MM.1S (cell line): ENCODE measurements around the gene PZP.

Source experiments
- DNase-seq: peaks from one replicate; pipeline ENCODE4 v3.0.0-alpha.2; 2015
- H2AFZ ChIP-seq: fragments of 300-600 bp; sonication (generic); 2 replicates; pipeline ENCODE4 v1.6.0; 2016; ENCODE audit warnings: antibody characterized with exemption, low read length
- H3F3A ChIP-seq: fragments of 300-600 bp; sonication (generic); 2 replicates; pipeline ENCODE4 v1.6.1; 2016; ENCODE audit warnings: mild to moderate bottlenecking, antibody characterized with exemption, low read length, moderate library complexity, mixed read lengths; ENCODE audit not compliant: insufficient read depth
- H3K27ac ChIP-seq: fragments of 300-600 bp; sonication (generic); 2 replicates; pipeline ENCODE4 v1.5.1; 2016; ENCODE audit warnings: mild to moderate bottlenecking, low read length
- H3K27me3 ChIP-seq: fragments of 300-600 bp; sonication (generic); replicated peaks from 2 replicates; pipeline ENCODE4 v1.6.0; 2016; ENCODE audit warnings: low read length; ENCODE audit not compliant: insufficient read depth
- H3K36me3 ChIP-seq: fragments of 300-600 bp; sonication (generic); replicated peaks from 2 replicates; pipeline ENCODE4 v1.6.1; 2016; ENCODE audit warnings: mild to moderate bottlenecking, low read length, mixed read lengths; ENCODE audit not compliant: insufficient read depth
- H3K4me1 ChIP-seq: fragments of 300-600 bp; sonication (generic); 2 replicates; pipeline ENCODE4 v1.6.1; 2016; ENCODE audit warnings: low read length, mixed read lengths
- H3K4me2 ChIP-seq: fragments of 300-600 bp; sonication (generic); 2 replicates; pipeline ENCODE4 v1.6.0; 2016; ENCODE audit warnings: low read depth, low read length
- H3K4me3 ChIP-seq: fragments of 300-600 bp; sonication (generic); 2 replicates; pipeline ENCODE4 v1.5.1; 2016; ENCODE audit warnings: low read length, mixed read lengths
- H3K79me2 ChIP-seq: fragments of 300-600 bp; sonication (generic); 2 replicates; pipeline ENCODE4 v1.6.1; 2016; ENCODE audit warnings: mixed run types, low read length, mixed read lengths
- H3K9ac ChIP-seq: fragments of 300-600 bp; sonication (generic); 2 replicates; pipeline ENCODE4 v1.6.1; 2016; ENCODE audit warnings: low read length, mixed read lengths
- H3K9me2 ChIP-seq: fragments of 300-600 bp; sonication (generic); replicated peaks from 2 replicates; pipeline ENCODE4 v1.6.1; 2016; ENCODE audit warnings: mild to moderate bottlenecking, low read length, mixed read lengths; ENCODE audit not compliant: insufficient read depth
- H3K9me3 ChIP-seq: fragments of 300-600 bp; sonication (generic); replicated peaks from 2 replicates; pipeline ENCODE4 v1.6.1; 2016; ENCODE audit warnings: mild to moderate bottlenecking, low read length, mixed read lengths; ENCODE audit not compliant: insufficient read depth
- H4K20me1 ChIP-seq: fragments of 300-600 bp; sonication (generic); 2 replicates; pipeline ENCODE4 v1.6.1; 2016; ENCODE audit warnings: mild to moderate bottlenecking, low read length, moderate library complexity, mixed read lengths; ENCODE audit not compliant: insufficient read depth
- EZH2 ChIP-seq: fragments of 300-600 bp; sonication (generic); optimal IDR thresholded peaks from 2 replicates; pipeline ENCODE3; 2017; ENCODE audit warnings: low read depth, mild to moderate bottlenecking, antibody characterized with exemption, low read length, mixed read lengths
- EZH2phosphoT487 ChIP-seq: fragments of 300-600 bp; sonication (generic); IDR thresholded peaks from 2 replicates; pipeline ENCODE4 v1.6.1; 2018; ENCODE audit warnings: antibody characterized with exemption, low read length
- TF ChIP-seq, protein P1 (sequence below): fragments of 300-600 bp; sonication (generic); IDR thresholded peaks from 2 replicates; pipeline ENCODE4 v1.5.1; 2016; ENCODE audit warnings: antibody characterized with exemption, low read length, mixed read lengths

PZP gene

DNA sequence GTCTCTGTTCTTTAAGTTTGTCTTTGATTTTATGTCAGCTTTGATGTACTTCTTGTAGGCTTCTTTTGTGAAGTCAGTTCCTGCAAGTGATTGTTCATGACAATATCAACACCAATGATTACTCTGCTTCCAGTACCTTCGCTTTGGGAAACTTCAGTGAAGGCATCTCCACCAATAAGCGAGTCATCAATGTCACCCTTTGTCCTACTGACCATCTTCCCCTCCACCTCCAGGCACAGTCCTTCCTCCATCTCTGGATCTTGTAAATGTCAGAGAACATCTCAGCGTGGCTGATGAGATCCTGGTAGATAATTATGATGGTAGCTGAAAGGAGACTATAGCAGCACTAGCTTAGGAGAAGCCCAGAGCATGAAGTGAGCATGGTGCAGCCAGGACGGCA, 52.1 kb downstream of the PZP start:
- no peaks in the 10 kb centered on the region for H3F3A ChIP-seq
- no peaks in the 10 kb centered on the region for H3K36me3 ChIP-seq
- no peak overlapping the region for H2AFZ ChIP-seq
- H3K9me3 ChIP-seq: no peaks in the 10 kb centered on the region
- no peaks in the 10 kb centered on the region for H3K79me2 ChIP-seq
- no peak for DNase-seq
- no peaks in the 10 kb centered on the region for H3K27me3 ChIP-seq
- no peaks in the 10 kb centered on the region for H3K4me1 ChIP-seq
- no peak overlapping the region for H3K27ac ChIP-seq
- no peak for TF ChIP-seq EZH2
- TF ChIP-seq, protein P1, sequence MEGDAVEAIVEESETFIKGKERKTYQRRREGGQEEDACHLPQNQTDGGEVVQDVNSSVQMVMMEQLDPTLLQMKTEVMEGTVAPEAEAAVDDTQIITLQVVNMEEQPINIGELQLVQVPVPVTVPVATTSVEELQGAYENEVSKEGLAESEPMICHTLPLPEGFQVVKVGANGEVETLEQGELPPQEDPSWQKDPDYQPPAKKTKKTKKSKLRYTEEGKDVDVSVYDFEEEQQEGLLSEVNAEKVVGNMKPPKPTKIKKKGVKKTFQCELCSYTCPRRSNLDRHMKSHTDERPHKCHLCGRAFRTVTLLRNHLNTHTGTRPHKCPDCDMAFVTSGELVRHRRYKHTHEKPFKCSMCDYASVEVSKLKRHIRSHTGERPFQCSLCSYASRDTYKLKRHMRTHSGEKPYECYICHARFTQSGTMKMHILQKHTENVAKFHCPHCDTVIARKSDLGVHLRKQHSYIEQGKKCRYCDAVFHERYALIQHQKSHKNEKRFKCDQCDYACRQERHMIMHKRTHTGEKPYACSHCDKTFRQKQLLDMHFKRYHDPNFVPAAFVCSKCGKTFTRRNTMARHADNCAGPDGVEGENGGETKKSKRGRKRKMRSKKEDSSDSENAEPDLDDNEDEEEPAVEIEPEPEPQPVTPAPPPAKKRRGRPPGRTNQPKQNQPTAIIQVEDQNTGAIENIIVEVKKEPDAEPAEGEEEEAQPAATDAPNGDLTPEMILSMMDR: no peak
- no peak for TF ChIP-seq EZH2phosphoT487
- H3K4me2 ChIP-seq: no peak overlapping the region
- H3K4me3 ChIP-seq: no peak overlapping the region
- H4K20me1 ChIP-seq: no peaks in the 10 kb centered on the region
- no peaks in the 10 kb centered on the region for H3K9me2 ChIP-seq
- H3K9ac ChIP-seq: no peak overlapping the region

- Histone ChIP-seq H3K9me3 (no peaks in the 10 kb centered on the region), H3K36me3 (no peaks in the 10 kb centered on the region), H4K20me1 (no peaks in the 10 kb centered on the region), H3K4me1 (0 out of 2 replicates have a peak, but pooled peaks cover 10% of the 10 kb centered on the region), H3K27me3 (no peaks in the 10 kb centered on the region), H3K4me3 (no peak overlapping the region), H3K79me2 (no peaks in the 10 kb centered on the region), H3K9ac (no peak overlapping the region), H3K9me2 (no peaks in the 10 kb centered on the region), H3K4me2 (no peak overlapping the region), H2AFZ (no peak overlapping the region), H3K27ac (no peak overlapping the region), H3F3A (no peaks in the 10 kb centered on the region)
- no peak for DNase-seq
- TF ChIP-seq, protein P1: peak; percentile 18; the same call in 1 of the 2 replicates
- TF ChIP-seq EZH2phosphoT487 (no peak), EZH2 (no peak)
These were observed 58.8 kb downstream of the PZP start for GRCh38 chr12:9149372-9149771.

DNA sequence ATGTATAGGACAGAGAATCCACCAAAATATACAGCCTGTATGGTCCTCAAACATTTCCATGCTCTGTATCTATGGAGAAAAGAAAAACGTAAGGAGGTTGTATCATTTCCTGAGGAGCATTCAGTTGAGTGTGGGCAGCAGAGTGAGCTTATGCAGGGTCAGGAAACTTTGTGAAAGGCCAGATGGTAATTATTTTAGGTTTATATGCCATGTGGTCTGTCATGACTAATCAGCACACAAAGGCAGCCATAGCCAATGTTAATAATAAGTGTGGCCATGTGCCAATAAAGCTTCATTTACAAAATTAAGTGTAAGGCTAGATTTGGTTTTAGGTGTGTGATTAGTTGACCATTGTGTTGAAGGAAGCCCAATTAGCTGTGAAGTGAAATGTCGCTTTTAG, 59.3 kb downstream of the PZP start:
- Histone ChIP-seq H3K9me2 (no peaks in the 10 kb centered on the region), H3K4me1 (0 out of 2 replicates have a peak, but pooled peaks cover 10% of the 10 kb centered on the region), H4K20me1 (no peaks in the 10 kb centered on the region), H3K4me3 (no peak overlapping the region), H3K9me3 (no peaks in the 10 kb centered on the region), H3K36me3 (no peaks in the 10 kb centered on the region), H3K27ac (no peak overlapping the region), H3K4me2 (no peak overlapping the region), H3F3A (no peaks in the 10 kb centered on the region), H3K27me3 (no peaks in the 10 kb centered on the region), H3K9ac (no peak overlapping the region), H2AFZ (no peak overlapping the region), H3K79me2 (no peaks in the 10 kb centered on the region)
- no peak for DNase-seq
- no peak for TF ChIP-seq EZH2
- no peak for TF ChIP-seq EZH2phosphoT487
- TF ChIP-seq, protein P1: no peak
